RWPE2 (cell line): ENCODE results near the gene DOK5.

Experiments used
- ATAC-seq: fragments of 200-7000 bp; cut with Tn5 transposase; 3 replicates; pipeline ENCODE4 v1.9.1; 2021; ENCODE audit warnings: low read depth
- DNase-seq: peaks from one replicate; pipeline ENCODE4 v3.0.0-alpha.2; 2020; ENCODE audit warnings: low spot score
- H3K27ac ChIP-seq: fragments of 450-650 bp; 2 replicates; pipeline ENCODE4 v1.5.1; 2017; ENCODE audit warnings: mild to moderate bottlenecking; ENCODE audit not compliant: poor library complexity, severe bottlenecking
- H3K27me3 ChIP-seq: fragments of 250-450 bp; sonication (Bioruptor Pico); 2 replicates; pipeline ENCODE4 v1.5.1; 2021; ENCODE audit warnings: mild to moderate bottlenecking, moderate library complexity; ENCODE audit not compliant: insufficient read depth, poor library complexity, severe bottlenecking
- H3K36me3 ChIP-seq: fragments of 250-450 bp; sonication (Bioruptor Pico); 2 replicates; pipeline ENCODE4 v1.5.1; 2020; ENCODE audit warnings: low read depth, mild to moderate bottlenecking, moderate library complexity
- H3K4me1 ChIP-seq: fragments of 250-450 bp; sonication (Bioruptor Pico); 2 replicates; pipeline ENCODE4 v1.5.1; 2021; ENCODE audit warnings: mild to moderate bottlenecking, moderate library complexity; ENCODE audit not compliant: insufficient read depth, poor library complexity, severe bottlenecking
- H3K4me3 ChIP-seq: fragments of 250-450 bp; sonication (Bioruptor Pico); 2 replicates; pipeline ENCODE4 v1.5.1; 2021; ENCODE audit warnings: mild to moderate bottlenecking, moderate library complexity; ENCODE audit not compliant: severe bottlenecking
- H3K9me3 ChIP-seq: fragments of 250-450 bp; sonication (Bioruptor Pico); 2 replicates; pipeline ENCODE4 v1.5.1; 2021; ENCODE audit warnings: mild to moderate bottlenecking, moderate library complexity; ENCODE audit not compliant: severe bottlenecking
- TF ChIP-seq, protein P1 (sequence below): fragments of 450-650 bp; IDR thresholded peaks from one replicate; pipeline ENCODE4 v1.5.1; 2017; ENCODE audit warnings: mild to moderate bottlenecking, moderate library complexity; ENCODE audit not compliant: poor library complexity, severe bottlenecking

DOK5 gene

DNA sequence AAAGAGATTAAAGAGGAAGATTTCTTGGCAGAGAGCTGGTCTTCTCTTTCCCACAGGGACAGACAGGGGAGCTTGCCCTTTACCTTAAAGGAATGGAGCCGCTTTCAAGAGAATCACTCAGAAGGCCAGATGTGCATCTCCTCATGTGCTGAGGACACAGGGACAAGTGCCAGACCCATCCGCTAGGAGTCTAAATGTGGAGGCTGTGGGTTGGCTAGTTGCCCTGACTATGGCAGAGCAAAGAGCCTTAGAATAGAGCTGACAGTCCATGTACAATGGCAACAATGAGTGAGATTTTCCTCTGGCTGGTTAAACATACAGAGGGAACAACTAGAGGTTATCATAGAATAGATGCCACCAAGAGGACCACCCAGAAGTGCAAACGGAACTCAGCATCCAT is 7.3 kb upstream of the DOK5 start:
- Histone ChIP-seq H3K36me3 (no peaks in the 10 kb centered on the region), H3K4me3 (no peak overlapping the region), H3K9me3 (no peaks in the 10 kb centered on the region), H3K27me3 (peaks cover 46% of the 10 kb centered on the region), H3K27ac (no peak overlapping the region), H3K4me1 (no peaks in the 10 kb centered on the region)
- DNase-seq, result no peak
- TF ChIP-seq, protein P1, sequence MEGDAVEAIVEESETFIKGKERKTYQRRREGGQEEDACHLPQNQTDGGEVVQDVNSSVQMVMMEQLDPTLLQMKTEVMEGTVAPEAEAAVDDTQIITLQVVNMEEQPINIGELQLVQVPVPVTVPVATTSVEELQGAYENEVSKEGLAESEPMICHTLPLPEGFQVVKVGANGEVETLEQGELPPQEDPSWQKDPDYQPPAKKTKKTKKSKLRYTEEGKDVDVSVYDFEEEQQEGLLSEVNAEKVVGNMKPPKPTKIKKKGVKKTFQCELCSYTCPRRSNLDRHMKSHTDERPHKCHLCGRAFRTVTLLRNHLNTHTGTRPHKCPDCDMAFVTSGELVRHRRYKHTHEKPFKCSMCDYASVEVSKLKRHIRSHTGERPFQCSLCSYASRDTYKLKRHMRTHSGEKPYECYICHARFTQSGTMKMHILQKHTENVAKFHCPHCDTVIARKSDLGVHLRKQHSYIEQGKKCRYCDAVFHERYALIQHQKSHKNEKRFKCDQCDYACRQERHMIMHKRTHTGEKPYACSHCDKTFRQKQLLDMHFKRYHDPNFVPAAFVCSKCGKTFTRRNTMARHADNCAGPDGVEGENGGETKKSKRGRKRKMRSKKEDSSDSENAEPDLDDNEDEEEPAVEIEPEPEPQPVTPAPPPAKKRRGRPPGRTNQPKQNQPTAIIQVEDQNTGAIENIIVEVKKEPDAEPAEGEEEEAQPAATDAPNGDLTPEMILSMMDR, result no peak
- ATAC-seq, result no peak

DNA sequence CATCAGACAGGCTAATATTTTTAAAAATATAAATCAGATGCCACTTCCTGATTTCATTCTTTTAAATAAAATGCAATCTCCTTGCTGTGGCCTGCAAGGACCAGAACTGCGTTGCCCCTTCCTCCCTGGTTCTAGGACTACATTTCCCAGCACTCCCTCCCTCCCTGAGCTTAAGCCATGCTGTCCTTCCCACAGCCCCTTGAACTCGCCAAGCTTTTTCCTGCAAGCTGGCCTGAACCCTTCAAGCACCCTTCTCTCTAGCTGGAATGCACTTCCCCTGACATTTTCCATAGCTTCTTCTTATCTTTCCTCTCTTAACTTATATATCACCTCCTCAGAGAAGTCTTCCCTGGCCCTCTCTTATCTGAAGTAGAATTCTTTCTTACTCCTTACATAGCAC is 6.1 kb upstream of the DOK5 start:
- DNase-seq, result no peak
- TF ChIP-seq, protein P1, result no peak
- H3K27ac ChIP-seq, result no peak overlapping the region
- H3K36me3 ChIP-seq, result no peaks in the 10 kb centered on the region
- H3K4me1 ChIP-seq, result no peaks in the 10 kb centered on the region
- H3K4me3 ChIP-seq, result no peak overlapping the region
- H3K27me3 ChIP-seq, result peaks cover 52% of the 10 kb centered on the region
- no peaks in the 10 kb centered on the region for H3K9me3 ChIP-seq
- ATAC-seq, result no peak

DNA sequence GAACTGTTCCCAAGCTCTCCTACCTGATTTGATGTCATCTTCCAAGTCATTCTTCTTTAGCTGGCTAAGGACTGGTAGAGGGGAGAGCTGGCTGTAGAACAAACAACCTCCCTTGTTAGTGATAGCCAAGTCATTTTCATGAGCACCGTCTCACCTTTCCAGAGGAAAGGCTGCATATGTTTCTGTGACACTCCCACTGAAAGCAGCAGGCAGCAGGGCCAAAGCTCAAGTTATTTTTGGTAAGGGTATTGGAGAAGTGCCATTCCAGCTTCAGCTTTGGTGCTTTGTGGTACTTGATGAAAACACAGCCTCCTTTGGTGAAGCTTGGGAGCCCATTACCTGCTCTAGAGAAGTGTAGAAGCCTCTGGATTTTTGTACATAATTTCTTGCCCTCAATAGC is 5.4 kb upstream of the DOK5 start:
- Histone ChIP-seq H3K9me3 (no peaks in the 10 kb centered on the region), H3K27ac (no peak overlapping the region), H3K4me1 (no peaks in the 10 kb centered on the region), H3K4me3 (no peak overlapping the region), H3K36me3 (no peaks in the 10 kb centered on the region), H3K27me3 (peaks cover 59% of the 10 kb centered on the region)
- TF ChIP-seq, protein P1, result no peak
- DNase-seq (no peak), ATAC-seq (no peak)

DNA sequence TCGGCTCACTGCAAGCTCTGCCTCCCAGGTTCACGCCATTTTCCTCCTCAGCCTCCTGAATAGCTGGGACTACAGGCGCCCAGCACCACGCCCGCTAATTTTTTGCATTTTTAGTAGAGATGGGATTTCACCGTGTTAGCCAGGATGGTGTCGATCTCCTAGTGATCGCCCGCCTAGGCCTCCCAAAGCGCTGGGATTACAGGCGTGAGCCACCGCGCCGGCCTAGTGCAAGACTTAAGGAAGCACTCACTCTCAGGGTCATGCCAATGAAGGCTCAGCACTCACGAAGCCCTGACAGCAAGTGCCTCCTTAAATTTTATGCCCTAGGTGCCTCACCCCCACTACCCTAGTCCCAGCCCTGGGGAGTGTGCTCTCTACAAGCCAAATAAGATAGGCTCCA is 4.7 kb upstream of the DOK5 start:
- ATAC-seq (no peak), DNase-seq (no peak)
- H3K4me3 ChIP-seq, result no peak overlapping the region
- no peaks in the 10 kb centered on the region for H3K4me1 ChIP-seq
- peaks cover 62% of the 10 kb centered on the region for H3K27me3 ChIP-seq
- no peaks in the 10 kb centered on the region for H3K9me3 ChIP-seq
- no peak overlapping the region for H3K27ac ChIP-seq
- H3K36me3 ChIP-seq, result no peaks in the 10 kb centered on the region
- TF ChIP-seq, protein P1, result no peak

DNA sequence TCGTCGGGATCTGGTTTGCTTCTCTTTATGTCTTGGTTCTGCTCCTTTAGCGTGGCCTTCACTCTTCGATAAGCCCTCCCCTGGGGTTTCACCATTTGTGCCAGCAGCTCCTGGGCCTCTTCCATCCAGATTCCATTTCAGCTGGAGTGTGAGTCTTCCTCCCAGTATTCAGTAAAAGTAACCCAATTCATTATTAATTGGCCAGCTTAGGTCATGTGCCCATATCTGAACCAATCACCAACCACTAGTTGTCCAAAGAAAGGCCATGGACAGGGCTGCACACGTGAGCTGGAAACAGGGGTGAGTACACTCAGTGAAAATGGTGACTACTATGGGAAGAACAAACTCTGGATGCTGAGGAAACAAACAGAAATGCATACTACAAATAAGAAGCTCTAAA is 2.8 kb upstream of the DOK5 start:
- no peak overlapping the region for H3K4me3 ChIP-seq
- H3K9me3 ChIP-seq, result no peaks in the 10 kb centered on the region
- H3K27ac ChIP-seq, result no peak overlapping the region
- TF ChIP-seq, protein P1, result no peak
- no peak for DNase-seq
- H3K27me3 ChIP-seq, result peaks cover 69% of the 10 kb centered on the region
- no peaks in the 10 kb centered on the region for H3K36me3 ChIP-seq
- H3K4me1 ChIP-seq, result no peaks in the 10 kb centered on the region
- ATAC-seq, result no peak
